ENCODE data around the gene DCUN1D3. TPM values are rescaled to one million over a fixed set of nuclear protein-coding genes. Genes with fewer than 3 reads are reported as not detected.

The DCUN1D3 gene
- total RNA-seq, 1 experiment from 2014 or later, result 10.5 TPM

DNA sequence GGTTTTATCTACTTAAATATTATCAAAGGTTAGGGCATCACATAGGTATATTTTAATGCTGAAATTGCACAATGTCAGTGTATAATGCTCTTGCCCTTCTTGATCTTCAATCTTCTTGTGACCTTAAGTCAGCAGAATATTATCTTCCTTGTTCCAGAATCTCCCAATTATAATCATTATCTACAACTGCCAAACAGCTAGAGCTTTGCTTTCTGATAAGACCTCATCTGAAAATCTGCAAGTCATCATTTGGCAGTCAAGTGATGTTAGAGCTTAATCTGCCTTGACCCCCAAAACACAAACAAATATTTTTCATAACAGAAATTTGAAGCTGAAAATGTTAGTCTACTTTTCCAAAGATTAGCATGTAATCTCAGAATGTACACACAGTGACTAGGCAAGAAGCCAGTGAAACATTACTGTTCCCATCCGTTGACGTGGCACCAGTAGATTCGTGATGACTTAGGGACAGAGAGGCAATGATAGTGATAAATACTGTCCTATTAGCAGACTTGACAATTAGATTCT, 74.1 kb downstream of the DCUN1D3 start:
- ChIA-PET CTCF (no interaction called here), POLR2A (ENCODE audit: unreplicated experiment) (no interaction called here)
- Histone ChIP-seq H3F3A (ENCODE audit: low read length, unreplicated experiment) (no peaks in the 10 kb centered on the region), H3K9me2 (replicated peaks; ENCODE audit: low read length) (no peaks in the 10 kb centered on the region), H3K9ac (ENCODE audit: low read length) (no peak overlapping the region), H3K4me1 (ENCODE audit: insufficient read depth, low read length) (no peaks in the 10 kb centered on the region), H3K4me2 (ENCODE audit: low read length) (no peak overlapping the region), H3K27ac (ENCODE audit: low read length) (no peak overlapping the region), H3K79me2 (ENCODE audit: low read length) (no peaks in the 10 kb centered on the region), H2AFZ (ENCODE audit: low read length) (no peak overlapping the region), H4K20me1 (ENCODE audit: low read length) (no peaks in the 10 kb centered on the region), H3K4me3 (ENCODE audit: low read length) (no peak overlapping the region), H3K36me3 (ENCODE audit: low read depth, low read length) (peaks cover 14% of the 10 kb centered on the region), H3K27me3 (ENCODE audit: low read length) (no peaks in the 10 kb centered on the region), H3K9me3 (ENCODE audit: low read length) (no peaks in the 10 kb centered on the region)
- DNase-seq (no peak), ATAC-seq (no peak)
- BruUV-seq (replicated peaks), result no TSS peak
- intact Hi-C loops (cut with micrococcal nuclease), result no loop called here
- TF ChIP-seq EZH2 (IDR thresholded peaks at IDR 0.05; ENCODE audit: low read length, unreplicated experiment), result no peak
- TF ChIP-seq EZH2phosphoT487 (IDR thresholded peaks at IDR 0.05; ENCODE audit: borderline replicate concordance, low read length), result no peak

DNA sequence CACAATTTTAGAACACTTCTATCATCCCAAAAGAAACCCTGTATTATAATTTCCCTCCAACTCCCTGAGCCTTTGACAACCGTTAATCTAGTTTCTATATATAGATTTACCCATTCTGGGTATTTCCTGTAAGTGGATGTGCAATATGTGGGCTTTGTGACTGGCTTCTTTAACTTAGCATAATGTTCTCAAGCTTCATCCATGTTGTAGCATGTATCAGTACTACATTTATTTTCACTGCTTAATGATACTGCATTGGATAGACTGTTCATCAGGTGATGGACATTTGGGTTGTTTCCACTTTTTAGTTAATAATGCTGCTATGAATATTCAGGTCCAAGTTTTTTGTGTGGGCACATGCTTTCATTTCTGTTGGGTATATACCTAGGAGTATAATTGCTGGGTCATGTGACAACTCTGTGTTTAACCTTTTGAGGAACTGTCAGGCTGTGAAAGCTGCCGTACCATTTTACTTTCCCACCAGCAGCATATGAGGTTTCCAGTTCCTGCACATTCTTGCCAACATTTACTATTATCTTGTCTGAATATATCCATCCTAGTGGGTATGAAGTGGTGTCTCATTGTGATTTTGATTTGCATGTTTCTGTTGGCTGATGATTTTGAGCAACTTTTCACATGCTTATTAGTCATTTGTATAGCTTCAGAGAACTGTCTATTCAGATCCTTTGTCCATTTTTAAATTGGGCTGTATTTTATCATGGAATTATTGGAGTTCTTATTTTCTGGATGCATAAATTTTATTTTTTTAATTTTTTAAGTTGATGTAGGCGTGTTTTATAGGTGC, 77.4 kb downstream of the DCUN1D3 start:
- H3F3A ChIP-seq (ENCODE audit: low read length, unreplicated experiment), result no peaks in the 10 kb centered on the region
- no peak overlapping the region for H3K4me2 ChIP-seq (ENCODE audit: low read length)
- ATAC-seq, result no peak
- H3K27me3 ChIP-seq (ENCODE audit: low read length), result no peaks in the 10 kb centered on the region
- H3K79me2 ChIP-seq (ENCODE audit: low read length), result no peaks in the 10 kb centered on the region
- no peak overlapping the region for H3K9ac ChIP-seq (ENCODE audit: low read length)
- H2AFZ ChIP-seq (ENCODE audit: low read length), result no peak overlapping the region
- no peak overlapping the region for H3K27ac ChIP-seq (ENCODE audit: low read length)
- DNase-seq, result no peak
- CTCF ChIA-PET, result no interaction called here
- H4K20me1 ChIP-seq (ENCODE audit: low read length), result no peaks in the 10 kb centered on the region
- no TSS peak for BruUV-seq (replicated peaks)
- no peaks in the 10 kb centered on the region for H3K9me2 ChIP-seq (replicated peaks; ENCODE audit: low read length)
- POLR2A ChIA-PET (ENCODE audit: unreplicated experiment), result no interaction called here
- no peak overlapping the region for H3K4me3 ChIP-seq (ENCODE audit: low read length)
- H3K4me1 ChIP-seq (ENCODE audit: insufficient read depth, low read length), result no peaks in the 10 kb centered on the region
- H3K9me3 ChIP-seq (ENCODE audit: low read length), result no peaks in the 10 kb centered on the region
- intact Hi-C loops (cut with micrococcal nuclease), result no loop called here
- H3K36me3 ChIP-seq (ENCODE audit: low read depth, low read length), result peaks cover 14% of the 10 kb centered on the region
- TF ChIP-seq, protein P1, sequence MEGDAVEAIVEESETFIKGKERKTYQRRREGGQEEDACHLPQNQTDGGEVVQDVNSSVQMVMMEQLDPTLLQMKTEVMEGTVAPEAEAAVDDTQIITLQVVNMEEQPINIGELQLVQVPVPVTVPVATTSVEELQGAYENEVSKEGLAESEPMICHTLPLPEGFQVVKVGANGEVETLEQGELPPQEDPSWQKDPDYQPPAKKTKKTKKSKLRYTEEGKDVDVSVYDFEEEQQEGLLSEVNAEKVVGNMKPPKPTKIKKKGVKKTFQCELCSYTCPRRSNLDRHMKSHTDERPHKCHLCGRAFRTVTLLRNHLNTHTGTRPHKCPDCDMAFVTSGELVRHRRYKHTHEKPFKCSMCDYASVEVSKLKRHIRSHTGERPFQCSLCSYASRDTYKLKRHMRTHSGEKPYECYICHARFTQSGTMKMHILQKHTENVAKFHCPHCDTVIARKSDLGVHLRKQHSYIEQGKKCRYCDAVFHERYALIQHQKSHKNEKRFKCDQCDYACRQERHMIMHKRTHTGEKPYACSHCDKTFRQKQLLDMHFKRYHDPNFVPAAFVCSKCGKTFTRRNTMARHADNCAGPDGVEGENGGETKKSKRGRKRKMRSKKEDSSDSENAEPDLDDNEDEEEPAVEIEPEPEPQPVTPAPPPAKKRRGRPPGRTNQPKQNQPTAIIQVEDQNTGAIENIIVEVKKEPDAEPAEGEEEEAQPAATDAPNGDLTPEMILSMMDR (conservative IDR thresholded peaks at IDR 0.05; ENCODE audit: low read depth, low read length), result no peak
- TF ChIP-seq EZH2phosphoT487 (IDR thresholded peaks at IDR 0.05; ENCODE audit: borderline replicate concordance, low read length) (no peak), EZH2 (IDR thresholded peaks at IDR 0.05; ENCODE audit: low read length, unreplicated experiment) (no peak)

DNA sequence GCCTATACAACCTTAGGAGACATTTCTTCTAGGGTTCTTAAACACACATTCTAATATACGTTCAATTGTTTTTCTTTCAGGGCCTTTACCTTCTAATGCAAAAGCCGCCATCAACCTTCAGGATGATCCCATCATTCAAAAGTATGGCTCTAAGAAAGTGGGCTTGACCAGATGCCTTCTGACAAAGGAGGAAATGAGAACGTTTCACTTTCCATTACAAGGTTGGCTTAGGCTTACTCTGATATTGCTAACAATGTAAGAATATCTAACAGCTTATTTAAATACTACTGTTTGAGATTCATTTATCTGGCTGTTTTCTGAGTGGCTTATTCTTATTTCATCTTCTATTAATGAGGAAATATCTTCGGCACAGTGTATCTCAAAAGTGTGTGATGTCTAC, 78.5 kb downstream of the DCUN1D3 start:
- no peaks in the 10 kb centered on the region for H3K79me2 ChIP-seq (ENCODE audit: low read length)
- no peak overlapping the region for H3K27ac ChIP-seq (ENCODE audit: low read length)
- TF ChIP-seq EZH2 (IDR thresholded peaks at IDR 0.05; ENCODE audit: low read length, unreplicated experiment), result no peak
- TF ChIP-seq EZH2phosphoT487 (IDR thresholded peaks at IDR 0.05; ENCODE audit: borderline replicate concordance, low read length), result no peak
- TF ChIP-seq, protein P1 (conservative IDR thresholded peaks at IDR 0.05; ENCODE audit: low read depth, low read length), result no peak
- no peak overlapping the region for H3K4me2 ChIP-seq (ENCODE audit: low read length)
- BruUV-seq (replicated peaks), result no TSS peak
- H3K9ac ChIP-seq (ENCODE audit: low read length), result no peak overlapping the region
- no peak overlapping the region for H3K4me3 ChIP-seq (ENCODE audit: low read length)
- H3K4me1 ChIP-seq (ENCODE audit: insufficient read depth, low read length), result no peaks in the 10 kb centered on the region
- no peaks in the 10 kb centered on the region for H4K20me1 ChIP-seq (ENCODE audit: low read length)
- POLR2A ChIA-PET (ENCODE audit: unreplicated experiment), result no interaction called here
- peaks cover 9% of the 10 kb centered on the region; the same call in 1 of the 2 replicates for H3K36me3 ChIP-seq (ENCODE audit: low read depth, low read length)
- CTCF ChIA-PET, result no interaction called here
- H3F3A ChIP-seq (ENCODE audit: low read length, unreplicated experiment), result no peaks in the 10 kb centered on the region
- DNase-seq, result no peak
- H2AFZ ChIP-seq (ENCODE audit: low read length), result no peak overlapping the region
- H3K9me3 ChIP-seq (ENCODE audit: low read length), result no peaks in the 10 kb centered on the region
- H3K9me2 ChIP-seq (replicated peaks; ENCODE audit: low read length), result no peaks in the 10 kb centered on the region
- no peak for ATAC-seq
- intact Hi-C loops (cut with micrococcal nuclease), result no loop called here
- no peaks in the 10 kb centered on the region for H3K27me3 ChIP-seq (ENCODE audit: low read length)

Data from PC-3 (cell line).